Measurements from ENCODE around the gene SVBP.
A peak's percentile ranks its signal among the peaks of the same experiment; 100 is the strongest.

SVBP gene

DNA sequence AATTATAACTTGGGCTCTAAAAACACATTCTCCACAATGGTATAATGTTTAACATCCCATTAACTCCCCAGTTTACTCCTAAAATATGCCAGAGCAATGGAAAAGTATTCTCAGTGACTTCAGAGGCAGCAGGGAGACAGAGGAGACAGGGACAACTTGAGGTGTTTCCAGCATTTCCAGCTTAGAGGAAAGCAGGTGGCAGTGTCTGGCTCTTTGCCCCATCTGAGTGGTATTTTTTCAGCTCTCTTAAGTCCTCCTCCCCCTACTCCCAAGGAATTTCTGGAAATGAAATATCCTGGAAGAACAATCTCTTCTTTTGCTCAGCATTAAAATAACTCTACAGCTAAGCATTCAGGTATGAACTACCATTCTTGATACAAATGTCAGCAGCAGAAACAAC is 11.0 kb downstream of the SVBP start:
- DNase-seq (ENCODE audit: low spot score) = no peak

DNA sequence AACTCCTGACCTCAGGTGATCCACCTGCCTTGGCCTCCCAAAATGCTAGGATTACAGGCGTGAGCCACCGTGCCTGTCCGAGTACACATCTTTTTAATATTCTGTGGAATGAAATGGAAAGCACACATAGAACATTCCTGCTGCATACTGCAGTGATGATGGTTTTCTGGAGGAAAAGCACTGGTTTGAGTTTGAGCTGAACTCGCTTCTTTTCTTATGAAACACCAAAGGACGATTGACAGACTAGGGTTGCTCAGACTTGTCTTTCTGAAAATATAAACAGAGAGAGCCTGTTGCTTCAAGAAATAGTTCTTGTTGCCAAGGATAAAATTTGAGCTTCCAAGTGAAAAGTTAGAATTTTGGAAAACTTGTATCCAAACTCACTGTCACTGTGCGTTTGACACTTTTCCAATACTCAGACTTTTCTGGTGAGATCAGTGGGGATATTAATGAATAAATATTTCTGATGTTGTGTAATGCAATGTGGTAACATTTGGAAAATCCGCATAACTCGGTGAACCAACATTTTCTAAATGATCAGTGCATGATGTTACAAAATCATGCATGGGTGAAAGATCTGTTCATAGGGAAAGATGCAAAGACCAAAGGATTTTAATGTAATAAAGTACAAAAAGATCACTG is 15.2 kb downstream of the SVBP start:
- DNase-seq (ENCODE audit: low spot score) = no peak

DNA sequence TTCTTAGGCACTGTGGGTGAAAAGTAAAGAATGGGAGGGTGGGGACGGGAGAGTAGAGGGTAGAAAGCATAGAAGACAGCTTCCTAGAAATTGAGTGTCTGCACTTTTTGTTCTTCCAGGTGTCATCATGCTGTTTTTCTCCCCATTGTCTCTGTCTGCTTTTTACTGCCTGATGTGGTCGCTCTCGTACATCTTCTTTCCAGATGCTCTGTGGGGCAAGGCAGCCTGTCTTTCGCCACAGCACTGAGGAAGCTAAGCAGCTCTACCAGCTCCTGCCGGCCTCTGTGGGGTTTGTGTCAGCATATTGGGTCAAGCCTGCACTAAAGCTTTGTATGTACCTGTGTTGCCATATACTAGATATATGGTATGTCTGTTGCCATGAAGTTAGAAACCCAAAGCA is 19.2 kb downstream of the SVBP start:
- no peak for DNase-seq (ENCODE audit: low spot score)

DNA sequence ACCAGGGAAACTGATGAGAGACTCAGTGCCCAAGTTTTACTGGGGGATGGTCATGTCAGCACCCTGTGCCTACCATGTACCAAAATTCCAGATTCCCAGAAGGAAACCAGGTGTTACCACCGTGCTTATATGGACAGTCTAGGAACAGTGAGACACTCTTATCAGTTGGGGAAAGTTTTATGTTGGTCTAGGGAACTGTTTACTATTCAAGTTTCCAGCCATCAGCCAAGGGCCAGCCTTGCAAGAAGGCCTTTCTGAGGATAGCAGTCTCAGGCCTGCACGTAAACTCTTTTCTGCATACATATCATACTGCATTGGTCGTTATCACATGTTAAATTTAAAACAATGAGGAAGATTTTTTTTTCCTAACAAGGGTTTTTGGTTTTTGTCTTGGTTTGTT is 19.8 kb downstream of the SVBP start:
- no peak for DNase-seq (ENCODE audit: low spot score)

DNA sequence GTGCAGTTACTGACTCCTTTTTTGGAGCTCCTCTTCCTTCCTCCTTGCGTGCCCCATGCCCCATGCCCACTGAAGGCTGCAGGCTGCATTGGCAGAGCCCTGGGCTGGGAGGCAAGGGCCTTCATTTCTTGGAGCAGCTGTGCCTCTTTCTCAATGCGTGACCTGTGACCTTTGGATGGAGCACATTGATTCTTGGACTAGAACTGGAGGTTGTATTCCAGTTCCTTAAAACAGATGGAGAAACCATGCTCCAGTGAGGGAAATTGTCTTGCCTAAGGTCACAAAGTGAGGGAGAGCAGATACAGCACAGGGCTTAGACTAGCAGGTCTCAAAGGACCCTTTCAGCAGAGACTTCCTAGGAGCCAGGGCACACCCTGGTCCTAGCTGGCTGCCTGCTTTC is 23.4 kb downstream of the SVBP start:
- DNase-seq (ENCODE audit: low spot score) = no peak

DNA sequence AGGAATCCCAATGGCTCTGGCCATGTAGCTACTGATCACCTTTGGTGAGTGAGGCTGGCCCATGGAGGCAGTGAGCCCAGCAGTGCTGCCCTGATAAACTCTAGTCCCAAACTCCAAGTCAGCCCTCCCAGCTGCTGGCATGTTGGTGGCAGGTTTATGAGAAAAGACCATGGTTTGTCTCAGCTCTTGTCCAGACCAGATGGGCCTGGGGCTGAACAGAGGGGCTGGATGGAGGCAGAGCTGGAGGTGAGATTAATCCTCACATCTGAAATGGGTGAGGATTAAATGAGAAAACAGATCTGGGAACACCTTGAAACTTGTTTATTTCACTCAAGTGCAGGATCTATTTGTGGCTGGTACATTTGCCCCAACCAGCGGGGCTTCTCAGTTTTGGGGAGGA is 29.2 kb downstream of the SVBP start:
- DNase-seq (ENCODE audit: low spot score) = no peak

DNA sequence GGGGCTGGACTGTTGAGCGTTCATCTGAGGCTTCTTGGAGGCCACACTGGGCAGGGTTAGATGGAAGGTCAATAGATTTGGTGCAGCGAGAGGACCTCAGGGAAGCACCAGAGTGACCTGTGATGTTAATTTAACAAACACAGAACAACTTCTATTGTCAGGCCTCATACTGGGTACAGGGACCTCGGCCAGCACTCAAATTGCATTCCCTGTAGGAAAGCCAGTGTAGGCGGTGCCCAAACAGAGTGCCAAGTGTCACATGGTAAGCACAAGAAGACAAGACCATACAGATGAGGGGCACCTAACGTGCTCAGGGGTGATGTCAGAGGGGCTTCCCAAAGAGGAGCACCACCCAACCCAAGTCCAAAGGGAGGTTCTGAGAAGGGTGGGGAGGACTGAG is 31.1 kb downstream of the SVBP start:
- DNase-seq (ENCODE audit: low spot score) = no peak

DNA sequence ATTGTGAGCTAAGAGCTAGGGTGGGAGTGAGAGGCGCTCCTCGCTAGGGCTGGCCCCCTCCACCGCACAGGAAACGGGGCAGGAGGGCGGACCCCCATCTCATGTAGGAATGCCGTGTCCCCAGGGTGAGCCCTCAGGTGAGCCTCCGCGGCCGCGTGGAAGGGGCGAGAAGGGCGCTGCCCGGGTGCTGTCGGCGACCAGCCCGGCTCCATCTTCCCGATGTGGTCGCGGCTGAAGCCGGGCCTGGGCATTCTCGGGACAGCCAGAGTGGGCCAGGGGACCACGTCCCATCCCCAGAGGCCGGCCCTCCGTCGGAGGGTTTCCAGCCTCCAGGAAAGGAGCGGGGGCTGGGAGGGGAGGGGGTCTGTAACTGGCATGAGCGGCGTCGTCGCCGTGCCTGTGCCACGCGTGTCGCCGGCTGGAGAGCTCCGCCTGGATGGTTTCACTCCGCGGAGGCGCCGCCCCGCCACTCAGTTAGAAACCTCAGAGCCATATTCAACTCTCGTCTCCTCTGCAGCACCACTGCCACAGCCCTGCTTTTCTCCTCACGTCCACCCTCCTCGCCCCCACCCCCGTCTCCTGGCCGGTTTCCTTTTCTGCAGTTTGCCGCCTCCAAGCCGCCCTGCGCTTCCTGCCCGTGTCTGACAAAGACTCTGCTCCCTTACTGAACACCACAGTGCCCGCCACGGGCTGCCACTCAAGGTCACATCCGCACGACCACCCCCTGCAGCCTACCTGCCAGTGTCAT is 32.1 kb downstream of the SVBP start, which contains the start of gene TMEM269:
TMEM269 (plus strand) TSS at position 46 of the 748 bp plus-strand sequence. CDS start 4,903 bp downstream, outside the sequence.
- DNase-seq (ENCODE audit: low spot score) = no peak

DNA sequence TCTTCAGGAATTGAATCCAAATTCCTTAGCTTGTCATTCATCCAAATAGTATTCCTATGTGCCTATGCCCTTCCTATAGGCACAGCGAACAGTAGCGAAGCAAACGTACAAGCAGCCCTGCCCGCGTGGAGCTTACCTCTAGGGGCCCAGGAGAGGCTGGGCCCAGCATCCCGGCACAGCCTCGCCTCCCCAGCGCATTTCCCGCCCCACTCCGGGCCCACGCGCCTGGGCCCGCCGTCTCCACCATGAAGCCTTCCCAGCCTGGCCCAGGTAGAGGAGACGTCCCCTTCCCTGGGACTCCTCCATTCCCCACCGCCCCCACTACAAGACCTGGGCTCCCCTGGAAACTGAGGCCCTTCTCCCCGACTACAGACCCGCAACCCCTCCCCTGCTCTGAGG is 32.7 kb downstream of the SVBP start:
- no peak for DNase-seq (ENCODE audit: low spot score)

DNA sequence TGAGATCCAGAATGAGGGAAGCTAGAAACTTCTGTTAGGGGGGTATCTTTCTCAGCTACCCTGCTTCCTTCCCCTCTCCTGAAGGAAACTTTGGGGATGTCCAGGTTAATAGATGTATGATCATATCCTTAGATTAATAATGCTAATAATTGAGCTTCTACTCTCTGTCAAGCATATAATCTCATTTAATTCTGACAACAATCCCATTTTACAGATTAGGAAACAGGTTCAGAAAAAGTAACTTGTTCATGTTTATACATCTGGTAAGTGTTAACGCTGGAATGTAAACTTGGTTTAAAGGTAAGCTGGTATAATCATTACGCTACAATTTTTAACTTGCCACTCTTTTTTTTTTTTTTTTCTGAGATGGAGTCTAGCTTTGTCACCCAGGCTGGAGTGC is 34.1 kb downstream of the SVBP start:
- no peak for DNase-seq (ENCODE audit: low spot score)

DNA sequence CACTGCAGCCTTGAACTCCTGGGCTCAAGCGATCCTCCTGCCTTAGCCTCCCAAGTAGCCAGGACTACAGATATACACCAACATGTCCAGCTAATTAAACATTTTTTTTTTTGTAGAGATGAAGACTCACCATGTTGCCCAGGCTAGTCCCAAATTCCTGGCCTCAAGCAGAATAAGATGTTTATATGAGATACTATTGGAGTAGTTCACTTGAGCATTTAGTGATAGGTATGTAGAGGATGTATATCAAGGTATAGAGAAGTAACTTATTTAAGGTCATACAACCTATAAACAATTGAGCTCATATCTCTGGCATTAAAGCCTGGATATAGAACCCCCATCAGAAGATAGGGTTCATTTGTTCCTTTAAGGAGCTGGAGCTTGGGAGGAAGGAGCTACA is 37.0 kb downstream of the SVBP start:
- DNase-seq (ENCODE audit: low spot score) = no peak

DNA sequence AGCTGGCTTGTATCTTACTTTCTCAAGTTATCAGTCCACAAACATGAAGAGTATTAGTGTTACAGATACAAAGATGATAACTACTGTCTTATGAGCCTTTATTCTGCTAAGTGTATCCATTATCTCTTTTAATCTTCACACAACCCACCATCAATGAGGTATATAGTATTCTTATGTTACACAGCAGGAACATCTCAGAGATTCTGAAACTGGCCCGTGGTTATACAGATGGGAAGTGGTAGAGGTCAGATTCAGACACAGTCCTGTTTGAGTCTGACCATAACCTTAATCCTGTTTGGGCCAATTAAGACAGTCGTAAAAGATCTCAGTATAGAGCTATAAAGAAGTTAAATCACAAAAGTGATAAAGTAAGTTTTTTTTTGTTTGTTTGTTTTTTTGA is 37.5 kb downstream of the SVBP start:
- no peak for DNase-seq (ENCODE audit: low spot score)

DNA sequence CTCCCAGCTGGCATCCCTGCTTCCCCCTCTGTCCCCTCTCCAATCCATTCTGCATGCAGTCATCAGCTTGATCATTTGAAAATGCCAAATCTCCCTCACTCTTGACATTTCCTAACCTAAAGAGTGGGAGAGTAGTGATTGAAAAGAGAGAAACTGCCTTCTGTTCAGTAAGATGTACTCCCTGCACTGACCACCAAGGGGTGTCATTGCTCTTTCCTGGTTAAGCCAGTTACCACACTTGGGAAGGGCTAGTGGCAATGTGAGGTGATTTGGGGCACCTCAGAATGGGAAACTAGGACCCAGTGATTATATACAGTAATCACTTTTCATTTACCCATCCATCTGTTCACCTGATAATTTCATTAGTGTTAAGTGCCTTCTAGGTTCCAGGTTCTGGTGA is 39.3 kb downstream of the SVBP start:
- peak; percentile 77 for DNase-seq (ENCODE audit: low spot score)

DNA sequence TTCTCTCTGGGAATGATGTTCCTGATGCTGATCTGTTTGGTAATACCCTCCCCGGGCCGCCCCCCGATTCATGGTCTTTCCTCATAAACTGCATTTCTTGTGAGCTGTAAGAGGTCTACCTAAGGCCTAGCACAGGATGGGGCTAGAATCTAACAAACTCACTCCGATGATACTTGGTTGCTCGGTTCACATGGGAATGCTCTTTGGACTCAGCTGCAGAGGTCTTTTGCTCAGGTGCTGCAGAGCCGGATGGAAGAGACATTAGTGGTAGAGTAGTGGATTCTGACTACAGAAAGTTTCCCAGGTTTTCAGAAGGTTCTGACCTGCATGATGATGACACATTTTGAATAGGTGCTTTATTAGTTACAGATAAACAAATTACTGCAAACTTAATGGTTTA is 40.7 kb downstream of the SVBP start:
- DNase-seq (ENCODE audit: low spot score) = no peak

DNA sequence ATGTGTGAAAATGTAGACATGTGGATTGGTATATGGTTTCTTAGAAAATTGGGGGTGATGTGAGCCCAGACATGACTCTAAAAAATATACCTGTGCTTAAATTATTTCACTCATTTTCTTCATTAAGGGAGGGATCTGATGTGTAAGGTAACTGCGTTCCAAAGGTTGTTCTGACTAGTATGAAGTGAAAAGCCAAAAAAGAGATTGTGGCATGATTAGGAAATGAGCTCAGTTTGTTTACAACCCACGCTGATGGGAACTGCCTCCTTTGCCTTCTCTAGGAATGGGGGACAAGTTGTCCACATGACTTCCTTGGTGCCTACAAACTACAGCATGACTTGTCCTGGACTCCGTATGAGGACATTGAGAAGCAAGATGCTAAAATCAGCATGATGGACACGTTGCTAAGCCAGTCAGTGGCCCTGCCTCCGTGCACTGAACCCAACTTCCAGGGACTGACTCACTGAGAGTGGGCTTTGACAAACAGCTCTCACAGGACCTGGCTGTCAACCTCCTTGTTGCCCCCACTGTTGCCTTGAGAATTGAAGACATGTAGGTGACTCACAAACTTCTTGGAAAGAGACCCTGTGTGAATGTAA is 42.2 kb downstream of the SVBP start:
- DNase-seq (ENCODE audit: low spot score) = no peak

DNA sequence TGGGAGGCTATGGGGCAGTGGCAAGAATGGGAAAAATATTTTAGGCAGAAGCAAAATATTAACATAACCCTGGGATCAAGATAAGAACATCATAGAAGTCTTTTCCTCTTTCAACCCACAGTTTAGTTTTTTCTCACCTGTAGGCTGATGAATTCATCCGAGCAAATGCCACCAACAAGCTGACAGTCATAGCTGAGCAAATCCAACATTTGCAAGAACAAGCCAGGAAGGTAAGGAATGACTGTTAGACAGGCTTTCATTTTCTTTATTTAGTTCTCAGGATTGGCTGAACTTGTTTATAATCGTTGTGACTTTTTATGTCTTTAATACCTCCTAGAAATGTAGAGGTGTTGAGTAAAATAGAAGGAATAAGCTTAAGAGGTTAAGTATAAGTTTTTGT is 43.8 kb downstream of the SVBP start:
- no peak for DNase-seq (ENCODE audit: low spot score)

DNA sequence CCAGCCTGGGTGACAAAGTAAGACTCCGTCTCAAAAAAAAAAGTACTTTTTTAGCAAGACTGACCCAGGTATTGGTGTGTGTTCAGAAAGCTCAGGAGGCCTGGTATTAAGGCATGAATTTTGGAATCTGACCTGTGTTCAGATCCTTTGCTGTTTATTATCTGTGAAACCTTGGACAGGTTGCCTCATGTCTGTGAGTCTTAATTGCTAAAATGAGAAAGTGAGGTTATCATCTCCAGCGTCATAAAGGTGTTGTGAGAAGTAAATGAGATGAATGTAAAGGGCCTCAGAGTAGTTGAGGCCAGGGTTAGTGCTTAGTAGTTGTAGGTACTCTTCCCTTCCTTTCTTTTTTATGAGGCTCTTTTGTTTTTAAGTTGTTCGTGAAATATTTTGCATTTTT is 47.4 kb downstream of the SVBP start:
- no peak for DNase-seq (ENCODE audit: low spot score)

DNA sequence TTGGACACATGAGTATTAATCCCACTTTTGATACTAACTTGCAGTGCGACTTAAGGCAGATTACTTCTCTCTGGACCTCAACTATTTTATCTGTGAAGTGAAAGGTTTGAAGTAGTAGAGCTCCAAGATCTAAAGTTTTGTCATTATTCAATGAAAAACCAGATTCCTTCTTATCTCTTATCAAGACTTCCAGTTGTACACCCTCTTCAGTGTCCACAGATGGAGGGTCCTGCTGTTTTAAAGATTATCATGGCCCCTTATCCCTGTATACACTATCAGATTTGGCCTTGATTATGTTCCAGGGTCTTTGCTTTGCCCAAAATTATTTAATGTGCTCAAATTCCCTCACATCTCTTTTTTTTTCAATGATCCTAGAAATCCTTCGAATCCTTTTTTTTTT is 49.0 kb downstream of the SVBP start:
- no peak for DNase-seq (ENCODE audit: low spot score)

DNA sequence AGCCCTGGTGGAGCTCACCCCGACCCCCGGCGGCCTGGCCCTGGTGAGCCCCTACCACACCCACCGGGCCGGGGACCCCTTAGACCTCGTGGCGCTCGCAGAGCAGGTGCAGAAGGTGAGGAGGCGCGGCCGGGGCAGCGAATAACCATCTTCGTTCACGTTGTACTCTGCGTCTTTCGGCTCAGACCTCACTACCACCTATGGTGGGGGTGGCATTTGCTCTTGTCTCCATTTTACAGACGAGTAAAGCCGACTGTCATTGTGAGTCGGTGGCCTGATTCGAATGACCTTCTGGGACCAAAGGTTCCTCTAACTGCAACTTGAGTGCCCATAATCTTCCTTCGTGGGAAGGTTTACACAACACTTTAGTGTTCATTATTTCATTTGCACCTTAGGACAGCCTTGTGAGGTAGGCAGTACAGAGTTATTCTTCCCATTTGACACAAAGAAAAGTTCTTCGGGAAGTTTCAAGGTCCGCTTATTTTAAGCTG is 49.6 kb downstream of the SVBP start:
- DNase-seq (ENCODE audit: low spot score) = peak; percentile 31

DNA sequence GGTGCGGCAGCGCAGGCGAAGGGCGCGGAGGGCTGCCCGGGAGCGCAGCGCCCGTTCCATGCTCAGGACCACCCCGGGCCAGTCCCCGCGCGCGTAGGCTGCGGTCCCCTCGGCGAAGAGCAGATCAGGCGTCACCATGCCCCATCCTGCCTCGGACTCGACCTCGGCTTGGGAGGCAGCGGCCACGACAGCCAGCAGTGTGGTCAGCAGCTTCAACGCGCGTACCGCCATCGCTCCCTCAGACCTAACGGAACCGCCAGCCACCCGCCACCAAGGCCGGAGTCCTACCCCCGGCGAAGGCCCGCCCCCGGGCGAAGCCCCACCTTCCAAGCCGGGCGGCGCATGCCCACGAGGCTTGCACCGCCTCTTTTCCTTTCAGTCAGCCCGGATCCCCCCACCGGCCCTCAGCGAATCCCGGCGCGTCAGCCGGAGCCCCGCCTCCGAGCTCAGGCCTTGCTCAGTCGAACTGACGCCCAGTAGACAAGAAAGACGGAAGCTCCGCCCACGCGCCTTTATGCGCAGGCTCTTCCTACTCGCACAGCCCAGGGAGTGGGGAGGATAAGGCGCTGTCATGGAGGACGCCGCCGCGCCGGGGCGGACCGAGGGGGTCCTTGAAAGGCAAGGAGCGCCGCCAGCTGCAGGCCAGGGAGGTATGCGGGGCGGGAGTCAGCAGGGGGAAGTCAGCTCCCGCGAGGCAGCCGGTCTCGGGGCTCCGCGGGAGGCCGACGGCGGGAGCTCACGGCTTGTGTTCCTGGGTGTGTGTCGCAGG is 50.3 kb downstream of the SVBP start, which contains the start of the genes C1orf50 and P3H1:
C1orf50 (plus strand) TSS at position 509 of the 769 bp plus-strand sequence; CDS start at position 572, 63 bp downstream.
P3H1 (minus strand) TSS at position 288 of the 769 bp plus-strand sequence; CDS start at position 231, 57 bp downstream.
- DNase-seq (ENCODE audit: low spot score) = peak; percentile 100

DNA sequence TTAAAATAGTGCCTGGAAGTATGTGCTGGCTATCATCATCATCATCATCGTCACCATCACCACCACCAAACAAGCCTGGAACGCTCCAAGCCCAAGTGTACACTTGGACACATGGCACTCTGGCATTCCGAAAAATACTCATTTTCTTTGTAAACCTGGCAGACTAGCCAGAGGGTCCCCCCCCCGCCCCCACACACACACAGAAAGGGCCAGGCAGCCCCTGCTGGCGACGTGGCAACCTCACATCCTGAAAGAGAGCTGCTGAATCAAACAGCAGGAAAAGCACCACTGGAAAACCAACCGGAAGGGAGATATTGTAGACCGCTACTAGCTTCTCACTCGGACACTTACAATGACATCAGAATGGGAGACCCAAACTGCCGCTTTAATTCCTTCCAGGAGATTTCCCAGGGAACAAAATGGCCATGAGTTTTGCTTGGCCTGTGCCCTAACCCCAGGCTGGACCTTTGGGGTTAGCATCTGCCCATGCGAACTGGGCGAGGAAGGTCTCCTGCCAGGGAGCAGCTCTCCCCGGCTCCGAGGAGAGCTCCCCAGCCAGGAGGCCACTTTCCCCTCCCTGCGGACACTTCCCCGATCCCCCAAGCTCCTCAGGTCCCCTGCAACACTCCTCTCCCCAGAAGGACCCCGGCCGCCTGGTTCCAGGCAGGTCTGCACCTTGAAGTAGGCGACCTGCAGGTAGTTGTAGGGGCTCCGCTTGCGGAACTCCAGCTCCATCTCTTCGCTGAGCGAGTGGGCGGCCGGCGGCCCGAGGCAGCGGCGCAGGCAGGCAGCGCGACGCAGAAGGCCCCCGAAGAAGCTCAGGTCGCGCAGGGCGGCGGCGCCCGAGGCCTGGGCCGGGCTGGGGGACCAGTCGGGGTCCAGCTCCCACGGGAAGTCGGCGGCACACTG is 51.1 kb downstream of the SVBP start:
- peak; percentile 22 for DNase-seq (ENCODE audit: low spot score)
